CD4-positive, alpha-beta memory T cell (primary cell): ENCODE data around the gene FABP6. TPM values are rescaled to one million over a fixed set of nuclear protein-coding genes. Genes with fewer than 3 reads are reported as not detected.
"Not testable (repeated sequence)": the region's sequence is repeated elsewhere in the genome, so short reads cannot be mapped to it uniquely, and the experiment has no call there.

Experiments
- CTCF ChIA-PET: fragments of 350-600 bp; sonication (Branson Sonifier 250); formaldehyde crosslinking; loops from one replicate; lab custom pipeline; 2021; ENCODE audit warnings: inconsistent platforms; ENCODE audit not compliant: partially characterized antibody; lab: Charles Lee
- POLR2A ChIA-PET: fragments of 350-600 bp; sonication (Branson Sonifier 250); formaldehyde crosslinking; loops from one replicate; lab custom pipeline; 2021; ENCODE audit not compliant: partially characterized antibody; lab: Charles Lee
- DNase-seq, 5 donors: peaks; one replicate each; pipeline versions ENCODE4 v3.0.0 to v3.0.0-alpha.2; 2020 to 2022; ENCODE audit warnings: mixed read lengths in 1 of 5
- H3K27ac ChIP-seq: one replicate; pipeline ENCODE4 v1.7.0; 2013; ENCODE audit warnings: low read depth, low read length
- H3K27me3 ChIP-seq: 2 replicates; pipeline ENCODE4 v1.7.0; 2013; ENCODE audit warnings: mild to moderate bottlenecking, low read length, moderate library complexity; ENCODE audit not compliant: insufficient read depth
- H3K36me3 ChIP-seq: 2 replicates; pipeline ENCODE4 v1.7.0; 2013; ENCODE audit warnings: mild to moderate bottlenecking, low read length, moderate library complexity; ENCODE audit not compliant: insufficient read depth
- H3K4me1 ChIP-seq: 2 replicates; pipeline ENCODE4 v1.7.0; 2013; ENCODE audit warnings: mild to moderate bottlenecking, low read length, moderate library complexity; ENCODE audit not compliant: insufficient read depth
- H3K4me3 ChIP-seq, 2 donors: one replicate each; pipeline ENCODE4 v1.7.0; 2013; ENCODE audit warnings: low read length in 2 of 2, mild to moderate bottlenecking in 1 of 2
- H3K9me3 ChIP-seq, 2 donors: one replicate each; pipeline ENCODE4 v1.7.0; 2013; ENCODE audit warnings: low read length in 2 of 2, control low read depth in 1 of 2; ENCODE audit not compliant: control insufficient read depth in 1 of 2
- H3K27ac Mint-ChIP-seq, 7 donors: one replicate each; pipeline ENCODE4 v1.8.0; 2020 to 2021; ENCODE audit warnings: mixed read lengths in 7 of 7, mild to moderate bottlenecking in 6 of 7, inconsistent platforms in 3 of 7, moderate library complexity in 3 of 7
- H3K27me3 Mint-ChIP-seq, 2 donors: one replicate each; pipeline ENCODE4 v1.8.0; 2020 to 2021; ENCODE audit warnings: mixed read lengths in 2 of 2
- H3K36me3 Mint-ChIP-seq, 2 donors: one replicate each; pipeline ENCODE4 v1.8.0; 2020 to 2021; ENCODE audit warnings: mixed read lengths in 2 of 2, inconsistent platforms in 1 of 2, mild to moderate bottlenecking in 1 of 2
- H3K4me1 Mint-ChIP-seq, 4 donors: one replicate each; pipeline ENCODE4 v1.8.0; 2020 to 2021; ENCODE audit warnings: mixed read lengths in 4 of 4, mild to moderate bottlenecking in 1 of 4
- H3K4me3 Mint-ChIP-seq, 8 donors: one replicate each; pipeline ENCODE4 v1.8.0; 2020 to 2021; ENCODE audit warnings: mixed read lengths in 8 of 8, mild to moderate bottlenecking in 7 of 8, moderate library complexity in 6 of 8, inconsistent platforms in 3 of 8
- H3K9me3 Mint-ChIP-seq, 8 donors: one replicate each; pipeline ENCODE4 v1.8.0; 2020 to 2021; ENCODE audit warnings: mixed read lengths in 8 of 8, mild to moderate bottlenecking in 5 of 8, inconsistent platforms in 3 of 8, moderate library complexity in 1 of 8
- intact Hi-C: fragments of 100-400 bp; cut with micrococcal nuclease; formaldehyde crosslinking; loops from one replicate; pipeline ENCODE4 v1.15.1; 2023
- polyA plus RNA-seq, 2 donors: library from polyadenylated mRNA; unstranded; fragments of 300-500 nt; fragmentation: Illumina TruSeq; gene quantifications; one replicate each; pipeline ENCODE4 v1.2.3, GENCODE V29; 2021
- total RNA-seq, 2 experiments: library from RNA; stranded (reverse); gene quantifications; one replicate each; pipeline ENCODE4 v1.2.3, GENCODE V29; 2021

FABP6 gene
- total and polyA plus RNA-seq, 4 experiments from 2014 or later: not detected

- intact Hi-C loops: no loop called here
- DNase-seq: no peak
- H3K27me3 Mint-ChIP-seq: peaks cover 17 to 24% of the 10 kb centered on the region in 2 donors
- no peaks in the 10 kb centered on the region for H3K36me3 ChIP-seq
- H3K9me3 ChIP-seq: no peaks in the 10 kb centered on the region
- no peaks in the 10 kb centered on the region for H3K36me3 Mint-ChIP-seq
- H3K4me3 ChIP-seq: no peak overlapping the region
- no peak overlapping the region for H3K27ac Mint-ChIP-seq
- H3K4me1 ChIP-seq: no peaks in the 10 kb centered on the region
- H3K9me3 Mint-ChIP-seq: peaks cover 0 to 16% (median 10%) of the 10 kb centered on the region in 8 donors
- H3K4me3 Mint-ChIP-seq: peak overlapping the region in 7 of 8 donors; percentile 5 to 74 (median 50)
- ChIA-PET POLR2A (no interaction called here), CTCF (interaction anchor here (0.7 to 2.7 kb wide), 3 partner anchors 10 to 167 kb away, joined by 3 to 8 read pairs (median 6); no protein-coding TSS in a partner anchor)
- no peaks in the 10 kb centered on the region for H3K27me3 ChIP-seq
- H3K27ac ChIP-seq: no peak overlapping the region
- H3K4me1 Mint-ChIP-seq: peaks cover 0 to 4% (median 3%) of the 10 kb centered on the region in 4 donors
Measured at GRCh38 chr5:160188141-160189015, 40.9 kb upstream of the FABP6 start.

GRCh38 chr5:160192424-160192823, 36.9 kb upstream of the FABP6 start:
- intact Hi-C loops: no loop called here
- Mint-ChIP-seq H3K27me3 (peaks cover 9 to 16% of the 10 kb centered on the region in 2 donors), H3K36me3 (no peaks in the 10 kb centered on the region), H3K27ac (no peak overlapping the region), H3K9me3 (no peaks in the 10 kb centered on the region), H3K4me3 (no peak overlapping the region), H3K4me1 (peaks cover 0 to 4% (median 2%) of the 10 kb centered on the region in 4 donors)
- ChIA-PET POLR2A (no interaction called here), CTCF (no interaction called here)
- Histone ChIP-seq H3K9me3 (no peaks in the 10 kb centered on the region), H3K27me3 (no peaks in the 10 kb centered on the region), H3K4me3 (no peak overlapping the region), H3K36me3 (no peaks in the 10 kb centered on the region), H3K27ac (no peak overlapping the region), H3K4me1 (no peaks in the 10 kb centered on the region)
- DNase-seq: no peak

DNA sequence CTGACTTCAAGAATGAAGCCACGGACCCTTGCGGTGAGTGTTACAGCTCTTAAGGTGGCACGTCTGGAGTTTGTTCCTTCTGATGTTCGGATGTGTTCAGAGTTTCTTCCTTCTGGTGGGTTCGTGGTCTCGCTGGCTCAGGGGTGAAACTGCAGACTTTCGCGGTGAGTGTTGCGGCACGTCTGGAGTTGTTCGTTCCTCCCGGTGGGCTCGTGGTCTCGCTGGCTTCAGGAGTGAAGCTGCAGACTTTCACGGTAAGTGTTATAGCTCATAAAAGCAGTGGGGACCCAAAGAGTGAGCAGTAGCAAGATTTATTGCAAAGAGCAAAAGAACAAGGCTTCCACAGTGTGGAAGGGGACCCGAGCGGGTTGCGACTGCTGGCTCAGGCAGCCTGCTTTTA, 36.2 kb upstream of the FABP6 start:
- H3K4me1 ChIP-seq, POLR2A ChIA-PET, H3K4me3 Mint-ChIP-seq, H3K27ac Mint-ChIP-seq, H3K36me3 ChIP-seq, CTCF ChIA-PET, H3K4me3 ChIP-seq, H3K4me1 Mint-ChIP-seq, H3K27me3 ChIP-seq, DNase-seq, H3K9me3 Mint-ChIP-seq, intact Hi-C loops, H3K27ac ChIP-seq, H3K36me3 Mint-ChIP-seq, H3K9me3 ChIP-seq: not testable (repeated sequence)
- H3K27me3 Mint-ChIP-seq: peaks cover 9 to 16% of the 10 kb centered on the region in 2 donors

DNA sequence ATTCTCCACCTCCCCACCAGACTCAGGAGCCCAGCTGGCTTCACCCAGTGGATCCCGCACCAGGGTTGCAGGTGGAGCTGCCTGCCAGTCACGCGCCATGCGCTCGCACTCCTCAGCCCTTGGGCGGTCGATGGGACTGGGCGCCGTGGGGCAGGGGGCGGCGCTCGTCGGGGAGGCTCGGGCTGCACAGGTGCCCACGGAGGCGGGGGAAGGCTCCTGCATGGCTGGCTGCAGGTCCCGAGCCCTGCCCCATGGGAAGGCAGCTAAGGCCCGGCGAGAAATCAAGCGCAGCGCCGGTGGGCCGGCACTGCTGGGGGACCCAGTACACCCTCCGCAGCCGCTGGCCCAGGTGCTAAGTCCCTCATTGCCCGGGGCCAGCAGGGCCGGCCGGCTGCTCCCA, 35.5 kb upstream of the FABP6 start:
- intact Hi-C loops, H3K4me1 ChIP-seq, H3K36me3 ChIP-seq, POLR2A ChIA-PET, H3K4me1 Mint-ChIP-seq, H3K27ac ChIP-seq, CTCF ChIA-PET, H3K36me3 Mint-ChIP-seq, H3K27me3 ChIP-seq, H3K9me3 ChIP-seq, H3K27ac Mint-ChIP-seq, H3K4me3 Mint-ChIP-seq, DNase-seq, H3K4me3 ChIP-seq, H3K9me3 Mint-ChIP-seq: not testable (repeated sequence)
- peaks cover 12 to 22% of the 10 kb centered on the region in 2 donors for H3K27me3 Mint-ChIP-seq

DNA sequence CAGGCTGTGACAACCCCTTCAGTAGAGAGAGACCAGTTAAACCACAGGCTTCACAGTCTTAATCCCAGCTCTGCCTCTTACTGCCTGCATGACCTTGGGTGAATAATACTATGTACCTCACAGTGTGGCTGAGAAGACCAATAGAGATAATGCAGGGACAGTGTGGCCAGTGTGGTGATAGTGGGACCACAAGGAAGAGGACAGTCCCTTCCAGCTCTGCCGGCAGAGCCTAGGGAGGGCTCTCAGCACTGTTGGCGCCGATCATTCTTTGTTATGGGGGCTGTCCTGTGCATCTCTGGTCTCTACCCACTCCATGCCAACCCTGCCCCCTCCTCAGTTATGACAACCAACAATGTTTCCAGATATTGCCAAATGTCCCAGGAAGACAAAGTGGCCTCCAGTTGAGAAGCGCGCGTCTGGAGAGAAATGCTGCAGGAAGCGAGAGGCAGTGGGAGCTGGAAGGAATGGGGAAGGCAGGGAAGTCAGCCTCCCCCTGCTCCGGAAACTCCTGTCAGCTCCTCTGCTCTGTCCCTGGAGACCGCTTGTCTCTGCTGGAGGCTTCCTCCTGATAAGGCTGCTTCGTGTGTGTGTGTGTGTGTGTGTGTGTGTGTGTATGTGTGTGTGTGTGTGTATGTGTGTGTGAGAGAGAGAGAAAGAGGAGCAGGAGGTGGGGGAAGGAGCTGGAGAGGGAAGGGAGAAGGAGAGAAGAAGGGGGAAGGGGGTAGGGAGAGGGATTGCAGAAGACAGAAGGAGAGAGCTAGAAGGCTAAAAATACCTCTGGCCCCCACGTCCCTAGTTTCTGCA, 31.8 kb upstream of the FABP6 start:
- ChIA-PET CTCF (interaction anchor here (1.0 to 2.5 kb wide), 4 partner anchors 10 to 175 kb away, joined by 3 to 8 read pairs (median 8); no protein-coding TSS in a partner anchor), POLR2A (no interaction called here)
- Mint-ChIP-seq H3K27ac (peak overlapping the region in 1 of 7 donors; percentile 87), H3K36me3 (no peaks in the 10 kb centered on the region), H3K4me3 (no peak overlapping the region), H3K27me3 (peaks cover 5 to 21% of the 10 kb centered on the region in 2 donors), H3K9me3 (no peaks in the 10 kb centered on the region), H3K4me1 (peaks cover 3 to 10% (median 4%) of the 10 kb centered on the region in 4 donors)
- intact Hi-C loops: loop anchor here (2.0 kb wide), 1 partner anchor 175 kb away; no protein-coding TSS in a partner anchor
- H3K27ac ChIP-seq: no peak overlapping the region
- no peaks in the 10 kb centered on the region for H3K27me3 ChIP-seq
- peaks cover 14% of the 10 kb centered on the region for H3K4me1 ChIP-seq
- no peak overlapping the region for H3K4me3 ChIP-seq
- no peaks in the 10 kb centered on the region for H3K9me3 ChIP-seq
- no peaks in the 10 kb centered on the region for H3K36me3 ChIP-seq
- no peak for DNase-seq

DNA sequence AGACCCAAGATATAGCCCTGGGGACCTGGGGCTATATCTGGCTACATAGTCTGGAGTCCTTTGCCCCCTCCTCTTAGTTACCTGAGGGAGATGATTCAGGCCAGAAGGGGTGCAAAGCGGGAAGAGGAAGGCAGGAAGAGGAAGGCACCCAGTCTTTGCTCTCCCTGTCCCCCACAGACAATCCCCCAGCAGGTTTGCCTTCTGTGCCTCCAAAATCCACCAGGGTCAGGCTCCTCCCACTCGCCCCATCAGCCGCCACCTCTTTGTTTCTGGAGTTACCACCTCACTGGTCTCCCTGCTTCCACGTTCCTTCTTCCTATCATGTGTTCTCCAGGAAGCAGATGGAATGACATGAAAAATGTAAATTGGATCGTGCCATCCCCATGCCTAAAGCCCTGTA, 31.2 kb upstream of the FABP6 start:
- intact Hi-C loops: loop anchor here (2.0 kb wide), 1 partner anchor 175 kb away; no protein-coding TSS in a partner anchor
- POLR2A ChIA-PET: no interaction called here
- no peak overlapping the region for H3K4me3 Mint-ChIP-seq
- H3K36me3 Mint-ChIP-seq: no peaks in the 10 kb centered on the region
- H3K4me3 ChIP-seq: no peak overlapping the region
- CTCF ChIA-PET: interaction anchor here (0.7 to 2.5 kb wide), 7 partner anchors 11 to 176 kb away, joined by 3 to 8 read pairs (median 7); no protein-coding TSS in a partner anchor
- H3K27ac ChIP-seq: no peak overlapping the region
- no peaks in the 10 kb centered on the region for H3K9me3 Mint-ChIP-seq
- no peaks in the 10 kb centered on the region for H3K36me3 ChIP-seq
- no peaks in the 10 kb centered on the region for H3K27me3 ChIP-seq
- H3K9me3 ChIP-seq: no peaks in the 10 kb centered on the region
- H3K27ac Mint-ChIP-seq: no peak overlapping the region
- DNase-seq: no peak
- peaks cover 14% of the 10 kb centered on the region for H3K4me1 ChIP-seq
- H3K27me3 Mint-ChIP-seq: peaks cover 5 to 20% of the 10 kb centered on the region in 2 donors
- H3K4me1 Mint-ChIP-seq: peaks cover 1 to 10% (median 3%) of the 10 kb centered on the region in 4 donors
